Trophoblast cell (in vitro differentiated cells and primary cell): Measurements from ENCODE around the gene DSCAM.

Experiments
- DNase-seq, 2 donors: peaks; one replicate each; pipeline ENCODE4 v3.0.0-alpha.2; 2016
- H2AFZ ChIP-seq: 2 replicates; pipeline ENCODE4 v1.6.1; 2013; ENCODE audit warnings: low read length, moderate library complexity, mild to moderate bottlenecking; ENCODE audit not compliant: insufficient read depth, poor library complexity
- H2AK5ac ChIP-seq: 2 replicates; pipeline ENCODE4 v1.6.1; 2013; ENCODE audit warnings: mild to moderate bottlenecking, low read length
- H2BK120ac ChIP-seq: 2 replicates; pipeline ENCODE4 v1.6.1; 2013; ENCODE audit warnings: low read length, mild to moderate bottlenecking, moderate library complexity; ENCODE audit not compliant: insufficient read depth, poor library complexity
- H2BK12ac ChIP-seq: 2 replicates; pipeline ENCODE4 v1.6.1; 2013; ENCODE audit warnings: mild to moderate bottlenecking, low read length, moderate library complexity
- H2BK5ac ChIP-seq: 2 replicates; pipeline ENCODE4 v1.6.1; 2013; ENCODE audit warnings: low read length, low read depth, moderate library complexity, mild to moderate bottlenecking; ENCODE audit not compliant: poor library complexity
- H3K14ac ChIP-seq: 2 replicates; pipeline ENCODE4 v1.6.1; 2013; ENCODE audit warnings: mild to moderate bottlenecking, low read length
- H3K18ac ChIP-seq: 2 replicates; pipeline ENCODE4 v1.6.1; 2013; ENCODE audit warnings: mild to moderate bottlenecking, low read length
- H3K23ac ChIP-seq: 2 replicates; pipeline ENCODE4 v1.6.1; 2013; ENCODE audit warnings: low read length
- H3K27ac ChIP-seq: 2 replicates; pipeline ENCODE4 v1.5.1; 2013; ENCODE audit warnings: low read depth, mild to moderate bottlenecking, inconsistent platforms, low read length, moderate library complexity
- H3K27me3 ChIP-seq: 2 replicates; pipeline ENCODE4 v1.6.1; 2013; ENCODE audit warnings: inconsistent platforms, mild to moderate bottlenecking, low read length, moderate library complexity; ENCODE audit not compliant: insufficient read depth
- H3K36me3 ChIP-seq, 2 experiments: 1 replicate in 1 of 2; 2 replicates in 1 of 2; pipeline ENCODE4 v1.6.1; 2013; ENCODE audit warnings: low read length in 2 of 2, mild to moderate bottlenecking in 2 of 2, moderate library complexity in 1 of 2; ENCODE audit not compliant: insufficient read depth in 2 of 2, control insufficient read depth in 1 of 2
- H3K4ac ChIP-seq: 2 replicates; pipeline ENCODE4 v1.6.1; 2013; ENCODE audit warnings: low read depth, mild to moderate bottlenecking, low read length, moderate library complexity
- H3K4me1 ChIP-seq, 2 experiments: 1 replicate in 1 of 2; 2 replicates in 1 of 2; pipeline ENCODE4 v1.6.1; 2013; ENCODE audit warnings: low read length in 2 of 2, mild to moderate bottlenecking in 2 of 2, moderate library complexity in 1 of 2; ENCODE audit not compliant: insufficient read depth in 2 of 2, control insufficient read depth in 1 of 2
- H3K4me2 ChIP-seq: 2 replicates; pipeline ENCODE4 v1.6.1; 2013; ENCODE audit warnings: inconsistent platforms, mild to moderate bottlenecking, low read length, moderate library complexity
- H3K4me3 ChIP-seq: 2 replicates; pipeline ENCODE4 v1.5.1; 2013; ENCODE audit warnings: mild to moderate bottlenecking, low read depth, low read length, inconsistent platforms
- H3K79me1 ChIP-seq: one replicate; pipeline ENCODE4 v1.6.1; 2013; ENCODE audit warnings: low read length
- H3K79me2 ChIP-seq: 2 replicates; pipeline ENCODE4 v1.6.1; 2013; ENCODE audit warnings: low read length, mild to moderate bottlenecking; ENCODE audit not compliant: control insufficient read depth, insufficient read depth, poor library complexity
- H3K9ac ChIP-seq: 2 replicates; pipeline ENCODE4 v1.6.1; 2013; ENCODE audit warnings: mild to moderate bottlenecking, low read length
- H3K9me3 ChIP-seq: 2 replicates; pipeline ENCODE4 v1.6.1; 2013; ENCODE audit warnings: low read depth, mild to moderate bottlenecking, control low read depth, inconsistent platforms, low read length; ENCODE audit not compliant: insufficient read depth
- H4K12ac ChIP-seq: 2 replicates; pipeline ENCODE4 v1.6.1; 2013; ENCODE audit warnings: low read depth, mild to moderate bottlenecking, low read length, moderate library complexity
- H4K8ac ChIP-seq: 2 replicates; pipeline ENCODE4 v1.6.1; 2013; ENCODE audit warnings: low read depth, mild to moderate bottlenecking, low read length, moderate library complexity
- H4K91ac ChIP-seq: one replicate; pipeline ENCODE4 v1.6.1; 2013; ENCODE audit warnings: low read depth, mild to moderate bottlenecking, low read length, moderate library complexity
- WGBS: extraction: QIAGEN DNeasy Blood & Tissue Kit; methylation state at CpG from one replicate; pipeline ENCODE4 v1.1.7; 2013; ENCODE audit warnings: missing lambda C conversion rate; ENCODE audit not compliant: insufficient read length, insufficient coverage; ENCODE audit errors: extremely low coverage; 5-methylcytosine and 5-hydroxymethylcytosine counted together

Gene DSCAM

GRCh38 chr21:40178726-40179125 lies 668.2 kb downstream of the DSCAM start:
- H4K91ac ChIP-seq, result no peak overlapping the region

DNA sequence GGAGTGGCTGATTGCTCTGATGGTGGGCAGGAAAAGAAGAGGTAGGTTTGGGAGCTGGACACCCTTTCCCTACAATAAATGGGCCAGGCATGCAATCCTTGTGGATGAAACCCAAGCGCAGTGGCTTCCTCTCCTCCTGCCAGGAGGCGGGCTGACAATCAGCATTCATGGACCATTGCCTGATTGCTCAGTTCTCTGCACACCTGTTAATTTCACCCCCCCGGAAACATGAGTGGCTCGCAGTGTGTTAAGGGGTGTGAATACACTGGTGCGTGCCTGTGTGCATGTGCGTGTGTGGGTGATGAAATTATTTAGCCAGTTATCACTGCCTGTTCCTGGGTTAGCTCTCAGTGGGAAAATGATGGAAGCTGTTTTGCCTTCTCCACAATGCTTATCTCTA lies 669.0 kb downstream of the DSCAM start:
- no peak overlapping the region for H3K18ac ChIP-seq
- no peak overlapping the region for H3K4me3 ChIP-seq
- no peak overlapping the region for H3K14ac ChIP-seq
- DNase-seq, result no peak
- no peak overlapping the region for H4K12ac ChIP-seq
- H4K91ac ChIP-seq, result no peak overlapping the region
- no peak overlapping the region for H3K23ac ChIP-seq
- no peak overlapping the region for H3K4me2 ChIP-seq
- H2BK120ac ChIP-seq, result no peak overlapping the region
- H3K4me1 ChIP-seq, result no peaks in the 10 kb centered on the region
- no CpG with 5 or more reads among the region's 6 CpGs for WGBS
- H3K79me2 ChIP-seq, result no peaks in the 10 kb centered on the region
- H2BK5ac ChIP-seq, result no peak overlapping the region
- H3K36me3 ChIP-seq, result no peaks in the 10 kb centered on the region
- H3K9me3 ChIP-seq, result peaks cover 9% of the 10 kb centered on the region
- H3K79me1 ChIP-seq, result no peaks in the 10 kb centered on the region
- H2AFZ ChIP-seq, result no peak overlapping the region
- H3K4ac ChIP-seq, result no peak overlapping the region
- no peaks in the 10 kb centered on the region for H3K27me3 ChIP-seq
- H4K8ac ChIP-seq, result no peak overlapping the region
- no peak overlapping the region for H2AK5ac ChIP-seq
- H3K9ac ChIP-seq, result no peak overlapping the region
- H2BK12ac ChIP-seq, result no peak overlapping the region
- no peak overlapping the region for H3K27ac ChIP-seq

More at GRCh38 chr21:40178726-40179125, 668.2 kb downstream of the DSCAM start:
- H3K14ac ChIP-seq, result no peak overlapping the region
- peaks cover 9% of the 10 kb centered on the region for H3K9me3 ChIP-seq
- H4K12ac ChIP-seq, result no peak overlapping the region
- no peak overlapping the region for H2AK5ac ChIP-seq
- H2BK120ac ChIP-seq, result no peak overlapping the region
- H3K27ac ChIP-seq, result no peak overlapping the region
- no peaks in the 10 kb centered on the region for H3K79me1 ChIP-seq
- no CpG with 5 or more reads among the region's 19 CpGs for WGBS
- H3K36me3 ChIP-seq, result no peaks in the 10 kb centered on the region
- no peak overlapping the region for H2BK12ac ChIP-seq
- DNase-seq, result no peak
- H3K4me2 ChIP-seq, result no peak overlapping the region
- H3K79me2 ChIP-seq, result no peaks in the 10 kb centered on the region
- H3K9ac ChIP-seq, result no peak overlapping the region
- no peak overlapping the region for H3K18ac ChIP-seq
- H3K27me3 ChIP-seq, result no peaks in the 10 kb centered on the region
- H2AFZ ChIP-seq, result no peak overlapping the region
- H2BK5ac ChIP-seq, result no peak overlapping the region
- no peak overlapping the region for H4K8ac ChIP-seq
- no peak overlapping the region for H3K23ac ChIP-seq
- no peak overlapping the region for H3K4me3 ChIP-seq
- no peaks in the 10 kb centered on the region for H3K4me1 ChIP-seq
- no peak overlapping the region for H3K4ac ChIP-seq

GRCh38 chr21:40176724-40177123 lies 670.2 kb downstream of the DSCAM start:
- H2BK120ac ChIP-seq, result no peak overlapping the region
- no peak overlapping the region for H2BK12ac ChIP-seq
- no peak overlapping the region for H3K23ac ChIP-seq
- H4K91ac ChIP-seq, result no peak overlapping the region
- no peak overlapping the region for H4K8ac ChIP-seq
- H2AFZ ChIP-seq, result no peak overlapping the region
- H3K4me2 ChIP-seq, result no peak overlapping the region
- no peak for DNase-seq
- H3K79me1 ChIP-seq, result no peaks in the 10 kb centered on the region
- no peak overlapping the region for H3K4ac ChIP-seq
- H3K27ac ChIP-seq, result no peak overlapping the region
- H4K12ac ChIP-seq, result no peak overlapping the region
- no peak overlapping the region for H2AK5ac ChIP-seq
- H2BK5ac ChIP-seq, result no peak overlapping the region
- H3K18ac ChIP-seq, result no peak overlapping the region
- H3K9ac ChIP-seq, result no peak overlapping the region
- H3K4me1 ChIP-seq, result no peaks in the 10 kb centered on the region
- no peak overlapping the region for H3K14ac ChIP-seq
- WGBS, result no CpG with 5 or more reads among the region's 5 CpGs
- no peaks in the 10 kb centered on the region for H3K36me3 ChIP-seq
- H3K4me3 ChIP-seq, result no peak overlapping the region
- H3K9me3 ChIP-seq, result peaks cover 9% of the 10 kb centered on the region
- H3K27me3 ChIP-seq, result no peaks in the 10 kb centered on the region
- H3K79me2 ChIP-seq, result no peaks in the 10 kb centered on the region

DNA sequence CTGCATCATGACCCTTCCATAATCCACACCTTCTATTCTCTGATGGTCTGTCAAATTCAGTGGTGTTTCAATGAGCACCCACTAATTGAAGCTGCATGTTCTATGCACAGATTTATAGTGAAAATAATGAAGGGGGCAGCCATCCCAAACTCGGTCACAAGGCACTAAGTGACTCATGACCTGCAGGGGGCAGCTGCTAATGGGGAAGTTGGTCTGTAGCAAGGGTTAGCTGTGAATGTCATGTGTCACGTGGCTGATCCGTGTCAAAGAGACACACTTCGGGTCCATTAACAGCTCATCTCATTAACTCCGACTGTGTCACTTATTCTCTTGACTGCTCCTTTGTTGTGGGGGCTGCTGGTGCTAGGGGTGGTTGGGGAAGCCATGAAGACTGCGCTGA lies 673.1 kb downstream of the DSCAM start:
- no peak overlapping the region for H2BK5ac ChIP-seq
- no peak overlapping the region for H2AK5ac ChIP-seq
- no peaks in the 10 kb centered on the region for H3K79me1 ChIP-seq
- H3K4me2 ChIP-seq, result no peak overlapping the region
- no peak overlapping the region for H3K4me3 ChIP-seq
- no peak overlapping the region for H4K8ac ChIP-seq
- H3K4ac ChIP-seq, result no peak overlapping the region
- DNase-seq, result no peak
- H2BK120ac ChIP-seq, result no peak overlapping the region
- H3K27me3 ChIP-seq, result no peaks in the 10 kb centered on the region
- H3K18ac ChIP-seq, result no peak overlapping the region
- H4K12ac ChIP-seq, result no peak overlapping the region
- H3K4me1 ChIP-seq, result no peaks in the 10 kb centered on the region
- no peak overlapping the region for H3K27ac ChIP-seq
- no peak overlapping the region for H3K9ac ChIP-seq
- H3K14ac ChIP-seq, result no peak overlapping the region
- no peak overlapping the region for H2AFZ ChIP-seq
- H4K91ac ChIP-seq, result no peak overlapping the region
- WGBS, result no CpG with 5 or more reads among the region's 6 CpGs
- no peaks in the 10 kb centered on the region for H3K79me2 ChIP-seq
- no peak overlapping the region for H2BK12ac ChIP-seq
- no peaks in the 10 kb centered on the region for H3K36me3 ChIP-seq
- no peak overlapping the region for H3K23ac ChIP-seq
- H3K9me3 ChIP-seq, result peaks cover 6% of the 10 kb centered on the region
